Stomach (tissue), 9 donors: Measurements from ENCODE around the gene METRN. TPM values are rescaled to one million over a fixed set of nuclear protein-coding genes. Genes with fewer than 3 reads are reported as not detected.

ENCODE experiments used
- DNase-seq, 2 donors: peaks; one replicate each; pipeline versions ENCODE4 v3.0.0 to v3.0.0-alpha.2; 2013 to 2019
- H3K27ac ChIP-seq, 5 donors: fragments of 200-600 bp in 4 of 5; sonication (generic) in 4 of 5; one replicate each; pipeline ENCODE4 v1.5.1; 2013 to 2019; ENCODE audit warnings: mild to moderate bottlenecking in 1 of 5, moderate library complexity in 1 of 5
- H3K27me3 ChIP-seq, 3 donors: fragments of 200-600 bp; sonication (generic); one replicate each; pipeline ENCODE4 v1.5.1; 2017 to 2019; ENCODE audit warnings: mixed run types in 1 of 3
- H3K36me3 ChIP-seq, 4 donors: fragments of 200-600 bp; sonication (generic); 1 replicate in 3 of 4; 2 replicates in 1 of 4; pipeline ENCODE4 v1.5.1; 2016 to 2019
- H3K4me1 ChIP-seq, 4 donors: fragments of 200-600 bp; sonication (generic); one replicate each; pipeline ENCODE4 v1.5.1; 2016 to 2019
- H3K4me3 ChIP-seq, 4 donors: fragments of 200-600 bp; sonication (generic) in 3 of 4; one replicate each; pipeline ENCODE4 v1.5.1; 2016 to 2019; ENCODE audit warnings: mild to moderate bottlenecking in 1 of 4
- H3K9me3 ChIP-seq, 4 donors: fragments of 200-600 bp; sonication (generic); one replicate each; pipeline ENCODE4 v1.5.1; 2016 to 2019
- EP300 ChIP-seq: sonication (generic); formaldehyde crosslinking; IDR thresholded peaks from one replicate; pipeline ENCODE4 v1.6.1; 2017; ENCODE audit warnings: antibody characterized with exemption
- POLR2A ChIP-seq, 4 donors: fragments of 450-650 bp; IDR thresholded peaks; one replicate each; pipeline ENCODE4 v1.6.1; 2016; ENCODE audit warnings: antibody characterized with exemption in 4 of 4, control low read depth in 2 of 4, mild to moderate bottlenecking in 1 of 4, moderate library complexity in 1 of 4
- POLR2AphosphoS5 ChIP-seq, 3 donors: sonication (generic); formaldehyde crosslinking; IDR thresholded peaks; one replicate each; pipeline ENCODE4 v1.6.1; 2016; ENCODE audit warnings: antibody characterized with exemption in 3 of 3
- whole genome bisulfite sequencing, 5 donors: extraction: QIAGEN DNeasy Blood & Tissue Kit in 3 of 5; methylation state at CpG; one replicate each; pipeline versions ENCODE4 v1.1.5 to v1.1.7; 2013 to 2018; 5-methylcytosine and 5-hydroxymethylcytosine counted together
- intact Hi-C: fragments of 100-400 bp; cut with DNase I; formaldehyde crosslinking; loops from one replicate; pipeline ENCODE4 v1.15.1; 2023; ENCODE audit warnings: low total_unique reads
- polyA plus RNA-seq, 3 donors: library from polyadenylated mRNA; stranded (reverse); fragments of 200-250 nt; gene quantifications; one replicate each; pipeline ENCODE4 v1.2.3, GENCODE V29; 2013
- total RNA-seq, 5 donors: library from RNA; depleted of rRNA; stranded (reverse); fragments of >200 nt; gene quantifications; one replicate each; pipeline versions ENCODE4 v1.1.0 to v1.2.3, GENCODE V29; 2014 to 2016
- TF ChIP-seq, protein P1 (sequence below), 7 experiments: fragments of 450-650 bp in 4 of 7; fragments of 200-600 bp in 3 of 7; sonication (generic) in 3 of 7; IDR thresholded peaks; one replicate each; pipeline ENCODE4 v1.5.1; 2016 to 2019; ENCODE audit warnings: antibody characterized with exemption in 7 of 7, control low read depth in 2 of 7, mild to moderate bottlenecking in 1 of 7
- donor health status: healthy with polysubstance abuse.
- donor health status: Bipolar disorder and iron deficiency.
- donor health status: healthy.

Gene METRN
- total and polyA plus RNA-seq, 8 donors, result 7.1 to 79.7 (median 34.4) TPM

- Histone ChIP-seq H3K4me1 (peaks cover 32 to 41% (median 35%) of the 10 kb centered on the region in 4 donors), H3K27me3 (peaks cover 13 to 87% (median 55%) of the 10 kb centered on the region in 3 donors), H3K4me3 (peak overlapping the region; percentile 22 to 52 (median 32)), H3K27ac (no peak overlapping the region), H3K36me3 (no peaks in the 10 kb centered on the region), H3K9me3 (no peaks in the 10 kb centered on the region)
- TF ChIP-seq EP300 (no peak), POLR2A (IDR thresholded peaks at IDR 0.05) (no peak), POLR2AphosphoS5 (IDR thresholded peaks at IDR 0.05) (no peak)
- TF ChIP-seq, protein P1, sequence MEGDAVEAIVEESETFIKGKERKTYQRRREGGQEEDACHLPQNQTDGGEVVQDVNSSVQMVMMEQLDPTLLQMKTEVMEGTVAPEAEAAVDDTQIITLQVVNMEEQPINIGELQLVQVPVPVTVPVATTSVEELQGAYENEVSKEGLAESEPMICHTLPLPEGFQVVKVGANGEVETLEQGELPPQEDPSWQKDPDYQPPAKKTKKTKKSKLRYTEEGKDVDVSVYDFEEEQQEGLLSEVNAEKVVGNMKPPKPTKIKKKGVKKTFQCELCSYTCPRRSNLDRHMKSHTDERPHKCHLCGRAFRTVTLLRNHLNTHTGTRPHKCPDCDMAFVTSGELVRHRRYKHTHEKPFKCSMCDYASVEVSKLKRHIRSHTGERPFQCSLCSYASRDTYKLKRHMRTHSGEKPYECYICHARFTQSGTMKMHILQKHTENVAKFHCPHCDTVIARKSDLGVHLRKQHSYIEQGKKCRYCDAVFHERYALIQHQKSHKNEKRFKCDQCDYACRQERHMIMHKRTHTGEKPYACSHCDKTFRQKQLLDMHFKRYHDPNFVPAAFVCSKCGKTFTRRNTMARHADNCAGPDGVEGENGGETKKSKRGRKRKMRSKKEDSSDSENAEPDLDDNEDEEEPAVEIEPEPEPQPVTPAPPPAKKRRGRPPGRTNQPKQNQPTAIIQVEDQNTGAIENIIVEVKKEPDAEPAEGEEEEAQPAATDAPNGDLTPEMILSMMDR (IDR thresholded peaks at IDR 0.05), result no peak
- intact Hi-C loops, result no loop called here
- WGBS, 5 donors, result 0 to 3% (median 2%) methylated on average over 11 to 37 of the region's 37 CpGs
- no peak for DNase-seq
Measured at GRCh38 chr16:694863-695354, 20.0 kb upstream of the METRN start.

GRCh38 chr16:695355-696089, 19.4 kb upstream of the METRN start:
- H3K4me3 ChIP-seq, result peak overlapping the region; percentile 21 to 52 (median 30)
- H3K36me3 ChIP-seq, result no peaks in the 10 kb centered on the region
- peaks cover 29 to 37% (median 36%) of the 10 kb centered on the region in 4 donors for H3K4me1 ChIP-seq
- H3K27ac ChIP-seq, result peak overlapping the region in 2 of 5 donors; percentile 43 to 71
- 1 to 4% (median 2%) methylated on average over 3 to 69 of the region's 71 CpGs for WGBS, 5 donors
- peak; percentile 76 to 82 for DNase-seq
- intact Hi-C loops, result no loop called here
- no peaks in the 10 kb centered on the region for H3K9me3 ChIP-seq
- H3K27me3 ChIP-seq, result peaks cover 19 to 93% (median 61%) of the 10 kb centered on the region in 3 donors
- no peak for TF ChIP-seq POLR2AphosphoS5 (IDR thresholded peaks at IDR 0.05)
- no peak for TF ChIP-seq POLR2A (IDR thresholded peaks at IDR 0.05)
- no peak for TF ChIP-seq EP300
- TF ChIP-seq, protein P1 (IDR thresholded peaks at IDR 0.05), result no peak

DNA sequence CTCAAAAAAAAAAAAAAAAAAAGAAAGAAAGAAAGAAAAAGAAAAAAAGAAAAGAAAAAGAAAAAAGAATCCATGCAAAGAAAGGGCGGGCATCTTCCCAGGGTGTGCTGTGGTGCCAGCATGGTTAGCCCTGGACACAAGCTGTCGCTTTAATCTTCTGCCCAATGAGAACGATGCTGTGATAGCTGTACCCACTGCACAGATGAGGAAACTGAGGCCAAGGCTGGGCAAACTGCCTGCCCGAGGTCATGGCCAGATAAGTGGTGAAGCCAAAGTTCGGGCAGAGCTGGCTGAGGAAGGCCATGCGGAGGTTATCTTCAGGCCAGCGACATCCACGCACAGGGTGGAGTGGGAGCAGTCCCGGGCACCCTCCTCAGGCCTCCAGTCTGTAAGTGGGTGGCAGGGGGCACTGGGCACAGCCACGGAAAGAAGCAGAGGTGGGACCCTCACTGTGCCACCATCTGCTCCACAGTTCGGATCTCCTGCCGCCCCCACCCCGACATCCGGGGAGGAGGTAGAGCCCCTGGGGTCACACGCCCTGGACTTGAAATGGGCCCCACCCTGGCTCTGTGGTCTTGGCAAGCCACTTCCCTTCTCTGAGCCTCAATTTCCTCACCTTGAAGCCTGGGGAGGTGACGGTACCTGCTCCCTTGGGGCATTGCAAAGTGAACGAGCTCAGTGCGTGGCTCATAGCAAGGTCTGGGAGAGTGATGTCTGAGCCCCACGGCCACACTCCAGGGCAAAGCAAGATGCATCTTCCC, 15.8 kb upstream of the METRN start:
- peaks cover 25 to 37% (median 32%) of the 10 kb centered on the region in 4 donors for H3K4me1 ChIP-seq
- intact Hi-C loops, result no loop called here
- no peaks in the 10 kb centered on the region for H3K36me3 ChIP-seq
- no peaks in the 10 kb centered on the region for H3K9me3 ChIP-seq
- peaks cover 36 to 99% (median 82%) of the 10 kb centered on the region in 3 donors for H3K27me3 ChIP-seq
- H3K4me3 ChIP-seq, result no peak overlapping the region
- TF ChIP-seq POLR2A (IDR thresholded peaks at IDR 0.05), result no peak
- no peak for TF ChIP-seq POLR2AphosphoS5 (IDR thresholded peaks at IDR 0.05)
- TF ChIP-seq, protein P1 (IDR thresholded peaks at IDR 0.05), result no peak
- TF ChIP-seq EP300, result no peak
- H3K27ac ChIP-seq, result no peak overlapping the region
- DNase-seq, result no peak
- WGBS, 5 donors, result 63 to 72% (median 70%) methylated on average over 12 to 19 of the region's 19 CpGs
